ENCODE results near the gene PSMB8. TPM values are rescaled to one million over a fixed set of nuclear protein-coding genes. Genes with fewer than 3 reads are reported as not detected.

PSMB8 gene
- total RNA-seq, 1 donor, result 36.2 TPM

GRCh38 chr6:32852018-32852843 lies 8.4 kb upstream of the PSMB8 start:
- DNase-seq (ENCODE audit: low read depth), result peak; percentile 20
- TF ChIP-seq CTCF (IDR thresholded peaks at IDR 0.05; ENCODE audit: insufficient read depth, low read length), result no peak
- H3K4me3 ChIP-seq (ENCODE audit: low read depth, low read length), result peak overlapping the region; percentile 93

- no peak for TF ChIP-seq CTCF (IDR thresholded peaks at IDR 0.05; ENCODE audit: insufficient read depth, low read length)
- no peak for DNase-seq (ENCODE audit: low read depth)
These were observed 7.2 kb upstream of the PSMB8 start for GRCh38 chr6:32851025-32851424.

GRCh38 chr6:32849126-32849525 lies 5.3 kb upstream of the PSMB8 start:
- DNase-seq (ENCODE audit: low read depth), result no peak
- H3K4me3 ChIP-seq (ENCODE audit: low read depth, low read length), result no peak overlapping the region
- TF ChIP-seq CTCF (IDR thresholded peaks at IDR 0.05; ENCODE audit: insufficient read depth, low read length), result no peak

More at GRCh38 chr6:32851025-32851424, 7.2 kb upstream of the PSMB8 start:
- H3K4me3 ChIP-seq (ENCODE audit: low read depth, low read length), result no peak overlapping the region

GRCh38 chr6:32847795-32848194 lies 3.9 kb upstream of the PSMB8 start:
- no peak overlapping the region for H3K4me3 ChIP-seq (ENCODE audit: low read depth, low read length)
- no peak for TF ChIP-seq CTCF (IDR thresholded peaks at IDR 0.05; ENCODE audit: insufficient read depth, low read length)
- no peak for DNase-seq (ENCODE audit: low read depth)

- TF ChIP-seq CTCF (IDR thresholded peaks at IDR 0.05; ENCODE audit: insufficient read depth, low read length), result no peak
- H3K4me3 ChIP-seq (ENCODE audit: low read depth, low read length), result no peak overlapping the region
- DNase-seq (ENCODE audit: low read depth), result no peak
These were observed 3.2 kb upstream of the PSMB8 start for GRCh38 chr6:32847004-32847403.

GRCh38 chr6:32845384-32845884 lies 1.6 kb upstream of the PSMB8 start:
- H3K4me3 ChIP-seq (ENCODE audit: low read depth, low read length), result no peak overlapping the region
- TF ChIP-seq CTCF (IDR thresholded peaks at IDR 0.05; ENCODE audit: insufficient read depth, low read length), result no peak
- no peak for DNase-seq (ENCODE audit: low read depth)
